ENCODE results near the gene KLHL17.
A peak's percentile ranks its signal among the peaks of the same experiment; 100 is the strongest.

DNA sequence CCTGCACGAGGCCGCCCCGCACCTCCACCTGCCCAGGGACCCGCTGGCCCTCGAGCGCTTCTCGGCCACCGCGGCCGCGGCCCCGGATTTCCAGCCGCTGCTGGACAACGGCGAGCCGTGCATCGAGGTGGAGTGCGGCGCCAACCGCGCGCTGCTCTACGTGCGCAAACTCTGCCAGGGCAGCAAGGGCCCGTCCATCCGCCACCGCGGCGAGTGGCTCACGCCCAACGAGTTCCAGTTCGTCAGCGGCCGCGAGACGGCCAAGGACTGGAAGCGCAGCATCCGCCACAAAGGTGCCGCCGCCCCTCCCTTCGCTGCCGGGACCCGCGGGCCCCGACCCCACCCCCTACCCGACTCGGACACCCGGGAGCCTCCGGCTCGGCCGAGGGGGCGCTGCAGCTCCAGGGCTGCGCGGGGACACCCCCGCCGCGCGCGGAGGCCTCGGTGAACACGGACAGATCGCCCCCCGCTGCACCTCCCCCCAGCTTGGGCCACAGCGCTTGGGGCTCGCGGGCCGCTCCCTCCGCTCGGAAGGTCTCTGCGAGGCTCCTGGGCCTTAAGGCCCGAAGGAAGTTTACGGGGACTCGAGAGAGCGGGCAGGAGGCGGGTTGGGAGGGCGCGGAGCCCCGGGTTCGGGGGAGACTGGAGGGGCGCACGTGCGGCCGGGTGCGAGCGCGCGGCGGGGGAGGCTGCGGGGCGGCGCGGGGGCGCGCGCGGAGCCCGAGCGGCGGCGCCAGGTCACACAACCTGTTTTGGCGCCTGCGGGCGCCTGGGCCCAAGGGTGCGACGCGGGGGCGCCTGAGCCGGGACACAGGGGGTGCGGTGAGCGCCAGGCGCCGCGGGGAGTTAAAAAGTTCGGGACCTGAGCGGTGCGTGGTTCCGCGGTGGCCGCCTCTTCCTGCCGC lies 35.5 kb upstream of the KLHL17 start:
- TF ChIP-seq, protein P1, sequence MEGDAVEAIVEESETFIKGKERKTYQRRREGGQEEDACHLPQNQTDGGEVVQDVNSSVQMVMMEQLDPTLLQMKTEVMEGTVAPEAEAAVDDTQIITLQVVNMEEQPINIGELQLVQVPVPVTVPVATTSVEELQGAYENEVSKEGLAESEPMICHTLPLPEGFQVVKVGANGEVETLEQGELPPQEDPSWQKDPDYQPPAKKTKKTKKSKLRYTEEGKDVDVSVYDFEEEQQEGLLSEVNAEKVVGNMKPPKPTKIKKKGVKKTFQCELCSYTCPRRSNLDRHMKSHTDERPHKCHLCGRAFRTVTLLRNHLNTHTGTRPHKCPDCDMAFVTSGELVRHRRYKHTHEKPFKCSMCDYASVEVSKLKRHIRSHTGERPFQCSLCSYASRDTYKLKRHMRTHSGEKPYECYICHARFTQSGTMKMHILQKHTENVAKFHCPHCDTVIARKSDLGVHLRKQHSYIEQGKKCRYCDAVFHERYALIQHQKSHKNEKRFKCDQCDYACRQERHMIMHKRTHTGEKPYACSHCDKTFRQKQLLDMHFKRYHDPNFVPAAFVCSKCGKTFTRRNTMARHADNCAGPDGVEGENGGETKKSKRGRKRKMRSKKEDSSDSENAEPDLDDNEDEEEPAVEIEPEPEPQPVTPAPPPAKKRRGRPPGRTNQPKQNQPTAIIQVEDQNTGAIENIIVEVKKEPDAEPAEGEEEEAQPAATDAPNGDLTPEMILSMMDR (IDR thresholded peaks at IDR 0.05), result peak in 1 of 6 experiments; percentile 1
- no peak for TF ChIP-seq POLR2A (IDR thresholded peaks at IDR 0.05)
